ENCODE results near the gene CLIC2.
"Not testable (repeated sequence)": the region's sequence is repeated elsewhere in the genome, so short reads cannot be mapped to it uniquely, and the experiment has no call there.

The CLIC2 gene

GRCh38 chrX:155334486-155335336 is at the start of gene CLIC2:
CLIC2 (minus strand) TSS chrX:155334614; CDS start chrX:155334427, 187 bp downstream.
- peak; percentile 79 for DNase-seq

- not testable (repeated sequence) for DNase-seq
Observed at GRCh38 chrX:155382529-155382967, 48.1 kb upstream of the CLIC2 start.

GRCh38 chrX:155381843-155382528 is 47.6 kb upstream of the CLIC2 start, which contains the start of gene F8A2:
F8A2 (plus strand) TSS chrX:155382095; CDS start chrX:155382115, 20 bp downstream.
- DNase-seq: not testable (repeated sequence)

GRCh38 chrX:155379802-155380201 is 45.4 kb upstream of the CLIC2 start:
- DNase-seq: not testable (repeated sequence)

- not testable (repeated sequence) for DNase-seq
Observed at GRCh38 chrX:155373777-155374458, 39.5 kb upstream of the CLIC2 start.

- DNase-seq: not testable (repeated sequence)
Observed at GRCh38 chrX:155363712-155364111, 29.3 kb upstream of the CLIC2 start.

GRCh38 chrX:155349448-155349847 is 15.0 kb upstream of the CLIC2 start:
- DNase-seq: not testable (repeated sequence)

- DNase-seq: not testable (repeated sequence)
Observed at GRCh38 chrX:155345689-155346088, 11.3 kb upstream of the CLIC2 start.

- DNase-seq: not testable (repeated sequence)
Observed at GRCh38 chrX:155335337-155335712, 911 bp upstream of the CLIC2 start.

- DNase-seq: no peak
Observed at GRCh38 chrX:155333544-155334100, 792 bp downstream of the CLIC2 start.

- no peak for DNase-seq
Observed at GRCh38 chrX:155330992-155331391, 3.4 kb downstream of the CLIC2 start.

- no peak for DNase-seq
Observed at GRCh38 chrX:155329293-155329692, 5.1 kb downstream of the CLIC2 start.

GRCh38 chrX:155326610-155327009 is 7.8 kb downstream of the CLIC2 start:
- no peak for DNase-seq

- no peak for DNase-seq
Observed at GRCh38 chrX:155314260-155314659, 20.2 kb downstream of the CLIC2 start.

GRCh38 chrX:155313766-155314165 is 20.6 kb downstream of the CLIC2 start:
- DNase-seq: no peak

GRCh38 chrX:155293771-155294170 is 40.6 kb downstream of the CLIC2 start:
- no peak for DNase-seq

GRCh38 chrX:155279873-155280272 is 54.5 kb downstream of the CLIC2 start:
- DNase-seq: no peak

GRCh38 chrX:155270969-155271368 is 63.4 kb downstream of the CLIC2 start:
- DNase-seq: no peak

GRCh38 chrX:155267995-155268394 is 66.4 kb downstream of the CLIC2 start:
- not testable (repeated sequence) for DNase-seq

GRCh38 chrX:155266439-155266838 is 68.0 kb downstream of the CLIC2 start:
- DNase-seq: no peak

GRCh38 chrX:155263854-155264628 is 70.4 kb downstream of the CLIC2 start, which contains the start of gene RAB39B:
RAB39B (minus strand) TSS chrX:155264491; CDS start chrX:155264288, 203 bp downstream.
- peak; percentile 45 for DNase-seq
